HUDEP-2 (cell line): ENCODE data around the gene SLC35F1.

Experiments
- DNase-seq, 76 experiments: peaks; one replicate each; lab custom pipeline; 2025; ENCODE audit not compliant: unreplicated experiment in 76 of 76; lab: John Stamatoyannopoulos, UW

The SLC35F1 gene

GRCh38 chr6:118252474-118252873, 345.4 kb downstream of the SLC35F1 start:
- peak in 2 of 76 experiments; percentile 7 to 8 for DNase-seq

GRCh38 chr6:118253741-118254140, 346.7 kb downstream of the SLC35F1 start:
- no peak for DNase-seq

GRCh38 chr6:118260833-118261232, 353.8 kb downstream of the SLC35F1 start:
- no peak for DNase-seq

GRCh38 chr6:118263921-118264486, 356.9 kb downstream of the SLC35F1 start:
- peak in 10 of 76 experiments; percentile 7 to 43 (median 20) for DNase-seq

GRCh38 chr6:118269659-118270058, 362.6 kb downstream of the SLC35F1 start:
- no peak for DNase-seq

GRCh38 chr6:118277631-118278030, 370.6 kb downstream of the SLC35F1 start:
- DNase-seq: no peak

GRCh38 chr6:118280210-118280609, 373.1 kb downstream of the SLC35F1 start:
- DNase-seq: no peak

GRCh38 chr6:118281291-118281690, 374.2 kb downstream of the SLC35F1 start:
- no peak for DNase-seq

- peak in 25 of 76 experiments; percentile 3 to 62 (median 31) for DNase-seq
These were observed 376.7 kb downstream of the SLC35F1 start for GRCh38 chr6:118283766-118284165.

- DNase-seq: no peak
These were observed 377.8 kb downstream of the SLC35F1 start for GRCh38 chr6:118284736-118285360.

- no peak for DNase-seq
These were observed 378.7 kb downstream of the SLC35F1 start for GRCh38 chr6:118285791-118286190.

- no peak for DNase-seq
These were observed 381.5 kb downstream of the SLC35F1 start for GRCh38 chr6:118288355-118289124.

- no peak for DNase-seq
These were observed 385.5 kb downstream of the SLC35F1 start for GRCh38 chr6:118292558-118292957.

GRCh38 chr6:118294906-118295305, 387.8 kb downstream of the SLC35F1 start:
- DNase-seq: no peak

GRCh38 chr6:118295336-118295735, 388.3 kb downstream of the SLC35F1 start:
- no peak for DNase-seq

GRCh38 chr6:118296129-118296901, 389.3 kb downstream of the SLC35F1 start:
- DNase-seq: no peak

GRCh38 chr6:118297821-118298220, 390.8 kb downstream of the SLC35F1 start:
- peak in 9 of 76 experiments; percentile 2 to 24 (median 16) for DNase-seq

- no peak for DNase-seq
These were observed 391.7 kb downstream of the SLC35F1 start for GRCh38 chr6:118298476-118299427.

GRCh38 chr6:118299457-118299856, 392.4 kb downstream of the SLC35F1 start:
- DNase-seq: no peak

GRCh38 chr6:118304321-118304720, 397.3 kb downstream of the SLC35F1 start:
- DNase-seq: no peak
